Keratinocyte (primary cell): ENCODE results near the gene MARCHF6. TPM values are rescaled to one million over a fixed set of nuclear protein-coding genes. Genes with fewer than 3 reads are reported as not detected.

Experiments
- DNase-seq: peaks from one replicate; pipeline ENCODE4 v3.0.0-alpha.2; 2011; ENCODE audit warnings: low read depth, missing footprints, low spot score
- FAIRE-seq: peaks from 2 replicates; lab custom pipeline; 2011; peaks lifted over from hg19 to GRCh38; lab: Jason Lieb, UNC
- H2AFZ ChIP-seq: 2 replicates; pipeline ENCODE4 v1.6.0; 2012; ENCODE audit warnings: low read length, control low read depth, inconsistent platforms; ENCODE audit not compliant: control insufficient read depth
- H3K27ac ChIP-seq: 2 replicates; pipeline ENCODE4 v1.5.1; 2011; ENCODE audit warnings: low read length; ENCODE audit not compliant: control insufficient read depth, insufficient read depth
- H3K27me3 ChIP-seq: 3 replicates; pipeline ENCODE4 v1.6.0; 2011; ENCODE audit warnings: low read length; ENCODE audit not compliant: control insufficient read depth, insufficient read depth; ENCODE audit errors: extremely low read depth
- H3K36me3 ChIP-seq, 2 experiments: 2 replicates in 1 of 2; 3 replicates in 1 of 2; pipeline ENCODE4 v1.5.1; 2011; ENCODE audit warnings: low read length in 2 of 2, mild to moderate bottlenecking in 1 of 2; ENCODE audit not compliant: control insufficient read depth in 2 of 2, insufficient read depth in 2 of 2; ENCODE audit errors: extremely low read depth in 1 of 2
- H3K4me1 ChIP-seq: 3 replicates; pipeline ENCODE4 v1.5.1; 2011; ENCODE audit warnings: low read length; ENCODE audit not compliant: control insufficient read depth, insufficient read depth; ENCODE audit errors: extremely low read depth
- H3K4me2 ChIP-seq: 3 replicates; pipeline ENCODE4 v1.6.0; 2011; ENCODE audit warnings: low read depth, low read length; ENCODE audit not compliant: control insufficient read depth, insufficient read depth; ENCODE audit errors: extremely low read depth
- H3K4me3 ChIP-seq, 3 experiments: fragments of 200-600 bp in 1 of 3; sonication (generic) in 1 of 3; 2 replicates in 2 of 3; 3 replicates in 1 of 3; pipeline ENCODE4 v1.5.1; 2011 to 2016; ENCODE audit warnings: low read length in 3 of 3, mild to moderate bottlenecking in 3 of 3, control low read depth in 2 of 3, inconsistent platforms in 1 of 3, low read depth in 1 of 3, mixed read lengths in 1 of 3, mixed run types in 1 of 3, moderate library complexity in 1 of 3; ENCODE audit not compliant: control insufficient read depth in 2 of 3, insufficient read depth in 2 of 3; ENCODE audit errors: extremely low read depth in 1 of 3
- H3K79me2 ChIP-seq: 2 replicates; pipeline ENCODE4 v1.6.0; 2012; ENCODE audit warnings: low read length; ENCODE audit not compliant: control insufficient read depth, insufficient read depth
- H3K9ac ChIP-seq: 3 replicates; pipeline ENCODE4 v1.6.0; 2011; ENCODE audit warnings: low read length; ENCODE audit not compliant: control insufficient read depth, insufficient read depth; ENCODE audit errors: extremely low read depth
- H3K9me1 ChIP-seq: 3 replicates; pipeline ENCODE4 v1.6.0; 2011; ENCODE audit warnings: low read length; ENCODE audit not compliant: control insufficient read depth, insufficient read depth; ENCODE audit errors: extremely low read depth
- H3K9me3 ChIP-seq: 2 replicates; pipeline ENCODE4 v1.5.1; 2012; ENCODE audit warnings: low read depth, low read length; ENCODE audit not compliant: control insufficient read depth
- H4K20me1 ChIP-seq: 3 replicates; pipeline ENCODE4 v1.6.0; 2011; ENCODE audit warnings: low read length; ENCODE audit not compliant: control insufficient read depth, insufficient read depth; ENCODE audit errors: extremely low read depth
- EZH2 ChIP-seq: IDR thresholded peaks from one replicate; pipeline ENCODE4 v1.6.1; 2012; ENCODE audit warnings: inconsistent platforms, mild to moderate bottlenecking, low read length, moderate library complexity
- dilution Hi-C: fragments of 300-500 bp; cut with MboI; formaldehyde crosslinking; loops from one replicate; pipeline ENCODE4 v1.7.0; 2020; ENCODE audit warnings: low sequenced_read_pairs; ENCODE audit not compliant: extremely low pct_ligation_motif_present
- polyA plus RNA-seq, 5 experiments: library from polyadenylated mRNA; depleted of rRNA in 3 of 5; stranded (reverse) in 3 of 5; stranded (forward) in 1 of 5; unstranded in 1 of 5; fragments of >200 nt; gene quantifications; 1 replicate in 1 of 5; 2 replicates in 3 of 5; 3 replicates in 1 of 5; pipeline versions ENCODE4 v1.2.1 to v1.2.3, GENCODE V29; 2011 to 2012; ENCODE audit warnings: missing spikeins in 2 of 5, low read depth in 1 of 5, low replicate concordance in 1 of 5
- TF ChIP-seq, protein P1 (sequence below), 3 experiments: IDR thresholded peaks in 1 of 3; conservative IDR thresholded peaks in 1 of 3; optimal IDR thresholded peaks in 1 of 3; 2 replicates in 2 of 3; 3 replicates in 1 of 3; pipeline versions ENCODE3 to v1.5.1; 2011; ENCODE audit warnings: low read length in 3 of 3, mild to moderate bottlenecking in 3 of 3, moderate library complexity in 2 of 3, control low read depth in 1 of 3, inconsistent platforms in 1 of 3; ENCODE audit not compliant: insufficient read depth in 2 of 3; ENCODE audit errors: extremely low read depth in 1 of 3

MARCHF6 gene
- polyA plus RNA-seq, 1 donor (not counting 4 experiments of a cell fraction or from before 2014, with no cell fraction given) = 196 TPM

GRCh38 chr5:10348258-10348657 is 5.2 kb upstream of the MARCHF6 start:
- no peak overlapping the region for H3K4me3 ChIP-seq
- no peak overlapping the region for H3K4me2 ChIP-seq
- TF ChIP-seq, protein P1, sequence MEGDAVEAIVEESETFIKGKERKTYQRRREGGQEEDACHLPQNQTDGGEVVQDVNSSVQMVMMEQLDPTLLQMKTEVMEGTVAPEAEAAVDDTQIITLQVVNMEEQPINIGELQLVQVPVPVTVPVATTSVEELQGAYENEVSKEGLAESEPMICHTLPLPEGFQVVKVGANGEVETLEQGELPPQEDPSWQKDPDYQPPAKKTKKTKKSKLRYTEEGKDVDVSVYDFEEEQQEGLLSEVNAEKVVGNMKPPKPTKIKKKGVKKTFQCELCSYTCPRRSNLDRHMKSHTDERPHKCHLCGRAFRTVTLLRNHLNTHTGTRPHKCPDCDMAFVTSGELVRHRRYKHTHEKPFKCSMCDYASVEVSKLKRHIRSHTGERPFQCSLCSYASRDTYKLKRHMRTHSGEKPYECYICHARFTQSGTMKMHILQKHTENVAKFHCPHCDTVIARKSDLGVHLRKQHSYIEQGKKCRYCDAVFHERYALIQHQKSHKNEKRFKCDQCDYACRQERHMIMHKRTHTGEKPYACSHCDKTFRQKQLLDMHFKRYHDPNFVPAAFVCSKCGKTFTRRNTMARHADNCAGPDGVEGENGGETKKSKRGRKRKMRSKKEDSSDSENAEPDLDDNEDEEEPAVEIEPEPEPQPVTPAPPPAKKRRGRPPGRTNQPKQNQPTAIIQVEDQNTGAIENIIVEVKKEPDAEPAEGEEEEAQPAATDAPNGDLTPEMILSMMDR (optimal IDR thresholded peaks at IDR 0.05 in 1 of 3, IDR thresholded peaks at IDR 0.05 in 1 of 3, conservative IDR thresholded peaks at IDR 0.05 in 1 of 3; ENCODE audit: extremely low read depth in 1 of 3, insufficient read depth in 2 of 3, low read length in 3 of 3) = no peak
- no peak for TF ChIP-seq EZH2
- H3K9ac ChIP-seq = no peak overlapping the region
- H3K36me3 ChIP-seq = no peaks in the 10 kb centered on the region
- no peaks in the 10 kb centered on the region for H3K9me3 ChIP-seq
- no peak overlapping the region for H3K27ac ChIP-seq
- peaks cover 3% of the 10 kb centered on the region for H3K79me2 ChIP-seq
- no peak overlapping the region for H2AFZ ChIP-seq
- H3K27me3 ChIP-seq = no peaks in the 10 kb centered on the region
- no peaks in the 10 kb centered on the region for H3K9me1 ChIP-seq
- FAIRE-seq = peak; percentile 13
- H4K20me1 ChIP-seq = no peaks in the 10 kb centered on the region
- peaks cover 14% of the 10 kb centered on the region for H3K4me1 ChIP-seq
- no peak for DNase-seq
- dilution Hi-C loops = no loop called here

DNA sequence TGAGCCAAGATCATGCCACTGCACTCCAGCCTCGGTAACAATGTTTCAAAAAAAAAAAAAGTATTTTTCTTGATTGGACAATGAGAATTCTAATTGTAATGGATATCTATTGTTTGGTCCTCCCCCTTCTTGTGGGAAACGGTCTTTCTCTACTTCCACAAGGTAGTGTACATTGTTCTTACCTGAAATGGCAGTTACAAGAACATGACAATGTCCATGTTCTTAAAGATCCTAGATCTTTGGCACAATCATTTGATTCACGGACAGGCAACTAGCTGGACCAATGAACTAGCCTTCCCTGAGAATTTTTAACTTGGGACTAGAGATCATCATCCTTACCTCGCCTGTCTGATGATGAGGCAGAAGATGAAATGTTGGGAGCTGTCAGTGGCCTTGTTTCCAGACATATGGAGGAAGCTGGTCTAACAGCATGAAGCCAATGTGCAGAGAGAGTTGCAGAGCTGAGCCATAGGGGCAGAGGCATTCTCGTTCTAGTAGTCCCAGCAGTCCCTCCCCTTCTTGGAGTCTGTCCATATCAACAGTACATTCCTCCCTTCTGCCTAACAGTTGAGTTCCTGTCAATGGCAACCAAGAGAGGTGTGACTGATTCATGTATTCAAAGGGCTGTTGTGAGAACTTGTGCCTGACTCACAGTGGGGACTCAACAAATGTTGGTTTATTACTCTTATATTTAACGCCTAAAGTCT is 2.1 kb upstream of the MARCHF6 start:
- Histone ChIP-seq H4K20me1 (no peaks in the 10 kb centered on the region), H3K9me3 (no peaks in the 10 kb centered on the region), H2AFZ (no peak overlapping the region), H3K79me2 (peaks cover 26% of the 10 kb centered on the region), H3K4me1 (peaks cover 14% of the 10 kb centered on the region), H3K9me1 (no peaks in the 10 kb centered on the region), H3K27me3 (no peaks in the 10 kb centered on the region), H3K27ac (peak overlapping the region; percentile 54), H3K36me3 (no peaks in the 10 kb centered on the region), H3K4me2 (peak overlapping the region; percentile 99), H3K9ac (no peak overlapping the region), H3K4me3 (no peak overlapping the region)
- dilution Hi-C loops = no loop called here
- DNase-seq (peak; percentile 78), FAIRE-seq (peak; percentile 96)
- TF ChIP-seq, protein P1 (optimal IDR thresholded peaks at IDR 0.05 in 1 of 3, IDR thresholded peaks at IDR 0.05 in 1 of 3, conservative IDR thresholded peaks at IDR 0.05 in 1 of 3; ENCODE audit: extremely low read depth in 1 of 3, insufficient read depth in 2 of 3, low read length in 3 of 3) = no peak
- no peak for TF ChIP-seq EZH2
